ENCODE results near the gene UCN.

The UCN gene

GRCh38 chr2:27307545-27308358 lies 493 bp downstream of the UCN start:
- Histone ChIP-seq H3K9me3 (ENCODE audit: control insufficient read depth, insufficient read depth, low read length) (no peaks in the 10 kb centered on the region), H3K4me3 (ENCODE audit: low read length) (no peak overlapping the region), H3K4me2 (ENCODE audit: low read length) (no peak overlapping the region), H3K79me2 (ENCODE audit: control insufficient read depth, low read length) (no peaks in the 10 kb centered on the region), H3K36me3 (ENCODE audit: control insufficient read depth, low read length) (peaks cover 3% of the 10 kb centered on the region; the same call in 1 of the 2 replicates), H4K20me1 (ENCODE audit: control insufficient read depth, insufficient read depth, low read depth, low read length) (no peaks in the 10 kb centered on the region), H3K4me1 (ENCODE audit: control insufficient read depth, low read length) (peaks cover 17% of the 10 kb centered on the region), H3K9me2 (replicated peaks; ENCODE audit: control insufficient read depth, low read length) (no peaks in the 10 kb centered on the region), H3K27ac (ENCODE audit: low read depth, low read length) (no peak overlapping the region), H3K27me3 (ENCODE audit: control insufficient read depth, low read length) (no peaks in the 10 kb centered on the region), H3F3A (ENCODE audit: control insufficient read depth, insufficient read depth) (peaks cover under 1% of the 10 kb centered on the region; the same call in 1 of the 2 replicates)
- no peak for TF ChIP-seq CTCF (IDR thresholded peaks at IDR 0.05; ENCODE audit: low read depth, low read length, poor library complexity, severe bottlenecking)
- no peak for TF ChIP-seq EZH2phosphoT487 (IDR thresholded peaks at IDR 0.05; ENCODE audit: borderline replicate concordance, low read length)

- H3K27me3 ChIP-seq (ENCODE audit: control insufficient read depth, low read length): no peaks in the 10 kb centered on the region
Observed at GRCh38 chr2:27307287-27307544, 1.0 kb downstream of the UCN start.

GRCh38 chr2:27306573-27307286 lies 1.5 kb downstream of the UCN start:
- peak; percentile 31 for TF ChIP-seq CTCF (IDR thresholded peaks at IDR 0.05; ENCODE audit: low read depth, low read length, poor library complexity, severe bottlenecking)
- no peak for TF ChIP-seq EZH2phosphoT487 (IDR thresholded peaks at IDR 0.05; ENCODE audit: borderline replicate concordance, low read length)
- H3K9me2 ChIP-seq (replicated peaks; ENCODE audit: control insufficient read depth, low read length): no peaks in the 10 kb centered on the region
- H4K20me1 ChIP-seq (ENCODE audit: control insufficient read depth, insufficient read depth, low read depth, low read length): no peaks in the 10 kb centered on the region
- peak overlapping the region; percentile 38 for H3K4me2 ChIP-seq (ENCODE audit: low read length)
- no peak overlapping the region for H3K27ac ChIP-seq (ENCODE audit: low read depth, low read length)
- H3K4me1 ChIP-seq (ENCODE audit: control insufficient read depth, low read length): peaks cover 20% of the 10 kb centered on the region
- no peaks in the 10 kb centered on the region for H3K79me2 ChIP-seq (ENCODE audit: control insufficient read depth, low read length)
- peaks cover 2% of the 10 kb centered on the region; the same call in 1 of the 2 replicates for H3F3A ChIP-seq (ENCODE audit: control insufficient read depth, insufficient read depth)
- H3K36me3 ChIP-seq (ENCODE audit: control insufficient read depth, low read length): peaks cover 3% of the 10 kb centered on the region; the same call in 1 of the 2 replicates
- no peak overlapping the region for H3K4me3 ChIP-seq (ENCODE audit: low read length)
- H3K27me3 ChIP-seq (ENCODE audit: control insufficient read depth, low read length): no peaks in the 10 kb centered on the region
- H3K9me3 ChIP-seq (ENCODE audit: control insufficient read depth, insufficient read depth, low read length): no peaks in the 10 kb centered on the region

More at GRCh38 chr2:27307287-27307544, 1.0 kb downstream of the UCN start:
- no peaks in the 10 kb centered on the region for H4K20me1 ChIP-seq (ENCODE audit: control insufficient read depth, insufficient read depth, low read depth, low read length)
- no peak overlapping the region for H3K4me2 ChIP-seq (ENCODE audit: low read length)
- H3K4me3 ChIP-seq (ENCODE audit: low read length): no peak overlapping the region
- TF ChIP-seq EZH2phosphoT487 (IDR thresholded peaks at IDR 0.05; ENCODE audit: borderline replicate concordance, low read length) (no peak), CTCF (IDR thresholded peaks at IDR 0.05; ENCODE audit: low read depth, low read length, poor library complexity, severe bottlenecking) (no peak)
- no peaks in the 10 kb centered on the region for H3K79me2 ChIP-seq (ENCODE audit: control insufficient read depth, low read length)
- peaks cover 3% of the 10 kb centered on the region; the same call in 1 of the 2 replicates for H3K36me3 ChIP-seq (ENCODE audit: control insufficient read depth, low read length)
- H3F3A ChIP-seq (ENCODE audit: control insufficient read depth, insufficient read depth): peaks cover 2% of the 10 kb centered on the region; the same call in 1 of the 2 replicates
- H3K9me3 ChIP-seq (ENCODE audit: control insufficient read depth, insufficient read depth, low read length): no peaks in the 10 kb centered on the region
- no peaks in the 10 kb centered on the region for H3K9me2 ChIP-seq (replicated peaks; ENCODE audit: control insufficient read depth, low read length)
- no peak overlapping the region for H3K27ac ChIP-seq (ENCODE audit: low read depth, low read length)
- H3K4me1 ChIP-seq (ENCODE audit: control insufficient read depth, low read length): peaks cover 20% of the 10 kb centered on the region
